ENCODE measurements around the gene SCAMP1. TPM values are rescaled to one million over a fixed set of nuclear protein-coding genes. Genes with fewer than 3 reads are reported as not detected.

Gene SCAMP1
- polyA plus RNA-seq, 1 of the 3 experiments (the other 2 are of a cell fraction): 11.5 TPM

DNA sequence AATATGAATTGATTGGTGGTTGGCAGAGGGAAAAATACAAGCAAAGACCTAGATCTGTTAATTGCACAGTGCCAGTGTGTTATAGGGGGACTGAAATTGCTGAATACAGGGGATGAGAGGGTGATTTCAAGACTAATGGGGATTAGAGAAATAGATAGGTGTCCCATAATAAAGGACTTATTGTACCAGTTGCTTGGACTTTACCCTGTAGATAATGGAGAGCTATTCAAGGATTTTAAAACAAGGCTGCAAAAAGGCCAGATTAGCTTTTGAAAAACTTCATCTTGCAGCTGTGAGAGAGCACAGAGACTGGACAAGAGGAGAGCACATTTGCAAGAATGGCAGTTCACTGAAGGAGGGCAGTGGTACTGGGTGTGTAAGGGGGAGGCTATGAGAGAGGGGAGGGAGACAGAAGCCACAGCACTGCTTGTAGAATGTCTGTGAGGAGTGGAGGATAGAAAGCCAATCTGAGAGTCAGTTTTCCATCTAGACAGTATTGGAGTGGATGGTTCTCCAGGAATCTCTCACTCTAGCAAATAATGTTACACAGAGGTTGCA, 28.8 kb upstream of the SCAMP1 start (continued):
- TF ChIP-seq, protein P1, sequence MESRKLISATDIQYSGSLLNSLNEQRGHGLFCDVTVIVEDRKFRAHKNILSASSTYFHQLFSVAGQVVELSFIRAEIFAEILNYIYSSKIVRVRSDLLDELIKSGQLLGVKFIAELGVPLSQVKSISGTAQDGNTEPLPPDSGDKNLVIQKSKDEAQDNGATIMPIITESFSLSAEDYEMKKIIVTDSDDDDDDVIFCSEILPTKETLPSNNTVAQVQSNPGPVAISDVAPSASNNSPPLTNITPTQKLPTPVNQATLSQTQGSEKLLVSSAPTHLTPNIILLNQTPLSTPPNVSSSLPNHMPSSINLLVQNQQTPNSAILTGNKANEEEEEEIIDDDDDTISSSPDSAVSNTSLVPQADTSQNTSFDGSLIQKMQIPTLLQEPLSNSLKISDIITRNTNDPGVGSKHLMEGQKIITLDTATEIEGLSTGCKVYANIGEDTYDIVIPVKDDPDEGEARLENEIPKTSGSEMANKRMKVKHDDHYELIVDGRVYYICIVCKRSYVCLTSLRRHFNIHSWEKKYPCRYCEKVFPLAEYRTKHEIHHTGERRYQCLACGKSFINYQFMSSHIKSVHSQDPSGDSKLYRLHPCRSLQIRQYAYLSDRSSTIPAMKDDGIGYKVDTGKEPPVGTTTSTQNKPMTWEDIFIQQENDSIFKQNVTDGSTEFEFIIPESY (IDR thresholded peaks at IDR 0.05; ENCODE audit: borderline replicate concordance, low read depth): no peak
- no peak for TF ChIP-seq YY1 (IDR thresholded peaks at IDR 0.05; ENCODE audit: low read depth)
- TF ChIP-seq, protein P2, sequence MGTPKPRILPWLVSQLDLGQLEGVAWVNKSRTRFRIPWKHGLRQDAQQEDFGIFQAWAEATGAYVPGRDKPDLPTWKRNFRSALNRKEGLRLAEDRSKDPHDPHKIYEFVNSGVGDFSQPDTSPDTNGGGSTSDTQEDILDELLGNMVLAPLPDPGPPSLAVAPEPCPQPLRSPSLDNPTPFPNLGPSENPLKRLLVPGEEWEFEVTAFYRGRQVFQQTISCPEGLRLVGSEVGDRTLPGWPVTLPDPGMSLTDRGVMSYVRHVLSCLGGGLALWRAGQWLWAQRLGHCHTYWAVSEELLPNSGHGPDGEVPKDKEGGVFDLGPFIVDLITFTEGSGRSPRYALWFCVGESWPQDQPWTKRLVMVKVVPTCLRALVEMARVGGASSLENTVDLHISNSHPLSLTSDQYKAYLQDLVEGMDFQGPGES (IDR thresholded peaks at IDR 0.05; ENCODE audit: low read depth, low read length): no peak
- TF ChIP-seq, protein P3, sequence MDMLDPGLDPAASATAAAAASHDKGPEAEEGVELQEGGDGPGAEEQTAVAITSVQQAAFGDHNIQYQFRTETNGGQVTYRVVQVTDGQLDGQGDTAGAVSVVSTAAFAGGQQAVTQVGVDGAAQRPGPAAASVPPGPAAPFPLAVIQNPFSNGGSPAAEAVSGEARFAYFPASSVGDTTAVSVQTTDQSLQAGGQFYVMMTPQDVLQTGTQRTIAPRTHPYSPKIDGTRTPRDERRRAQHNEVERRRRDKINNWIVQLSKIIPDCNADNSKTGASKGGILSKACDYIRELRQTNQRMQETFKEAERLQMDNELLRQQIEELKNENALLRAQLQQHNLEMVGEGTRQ (IDR thresholded peaks at IDR 0.05; ENCODE audit: borderline replicate concordance, low read depth, low read length): no peak
- TF ChIP-seq GABPA (IDR thresholded peaks at IDR 0.05; ENCODE audit: low read depth): no peak
- TF ChIP-seq TCF12 (IDR thresholded peaks at IDR 0.05): no peak
- TF ChIP-seq EZH2phosphoT487 (IDR thresholded peaks at IDR 0.05; ENCODE audit: borderline replicate concordance, low read depth): no peak
- TF ChIP-seq, protein P4, sequence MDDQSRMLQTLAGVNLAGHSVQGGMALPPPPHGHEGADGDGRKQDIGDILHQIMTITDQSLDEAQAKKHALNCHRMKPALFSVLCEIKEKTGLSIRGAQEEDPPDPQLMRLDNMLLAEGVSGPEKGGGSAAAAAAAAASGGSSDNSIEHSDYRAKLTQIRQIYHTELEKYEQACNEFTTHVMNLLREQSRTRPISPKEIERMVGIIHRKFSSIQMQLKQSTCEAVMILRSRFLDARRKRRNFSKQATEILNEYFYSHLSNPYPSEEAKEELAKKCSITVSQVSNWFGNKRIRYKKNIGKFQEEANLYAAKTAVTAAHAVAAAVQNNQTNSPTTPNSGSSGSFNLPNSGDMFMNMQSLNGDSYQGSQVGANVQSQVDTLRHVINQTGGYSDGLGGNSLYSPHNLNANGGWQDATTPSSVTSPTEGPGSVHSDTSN (IDR thresholded peaks at IDR 0.05): no peak
- no peak for TF ChIP-seq ELF1 (IDR thresholded peaks at IDR 0.05)
- no peak for TF ChIP-seq FOSL2 (IDR thresholded peaks at IDR 0.05; ENCODE audit: borderline replicate concordance, low read depth)
- no peak for TF ChIP-seq FOXJ3 (CRISPR knock-in tag; IDR thresholded peaks at IDR 0.05)

DNA sequence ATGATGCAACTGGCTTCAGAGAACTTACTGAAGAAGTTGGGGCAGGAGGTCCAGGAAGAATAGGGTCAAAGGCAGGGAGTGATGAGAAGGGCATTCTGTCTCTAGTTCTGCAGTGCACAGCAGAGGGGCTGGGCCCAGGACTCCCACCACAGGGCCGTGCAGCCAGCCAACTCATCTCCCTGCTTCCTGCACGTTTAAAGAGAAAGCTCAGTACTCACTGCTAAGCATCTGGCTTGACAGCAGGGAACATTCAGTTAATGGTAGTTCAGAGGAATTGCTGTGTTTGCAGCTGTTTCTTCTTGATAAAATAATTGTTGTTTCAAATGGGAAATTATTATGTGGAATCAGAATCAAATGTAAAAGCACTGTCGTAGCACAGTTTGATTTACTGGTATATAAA, 25.6 kb upstream of the SCAMP1 start:
- no peaks in the 10 kb centered on the region for H3K79me2 ChIP-seq (ENCODE audit: insufficient read depth)
- 72% methylated on average over 3 of the region's 3 CpGs for WGBS (ENCODE audit: low lambda C conversion rate)
- ChIA-PET CTCF (no interaction called here), POLR2A (no interaction called here)
- H3K4me2 ChIP-seq: no peak overlapping the region; the same call in 1 of the 2 replicates
- H3K9me3 ChIP-seq: 0 out of 2 replicates have a peak, but pooled peaks cover 9% of the 10 kb centered on the region
- no peaks in the 10 kb centered on the region for H3K36me3 ChIP-seq (replicated peaks in 1 of 2; ENCODE audit: control insufficient read depth in 1 of 2, insufficient read depth in 2 of 2, low read length in 1 of 2)
- H3K27me3 ChIP-seq (ENCODE audit: insufficient read depth): no peaks in the 10 kb centered on the region
- peak overlapping the region; percentile 18; the same call in 1 of the 2 replicates for H2AFZ ChIP-seq (ENCODE audit: low read depth)
- no peak for DNase-seq
- H3K4me3 ChIP-seq (ENCODE audit: low read depth in 2 of 2, low read length in 1 of 2): no peak overlapping the region
- no peaks in the 10 kb centered on the region for H3F3A ChIP-seq (replicated peaks; ENCODE audit: insufficient read depth)
- no peak overlapping the region for H3K27ac ChIP-seq (ENCODE audit: low read depth in 2 of 2, low read length in 1 of 2)
- H3K9ac ChIP-seq: no peak overlapping the region
- peaks cover 3 to 4% of the 10 kb centered on the region in 2 experiments; a peak in 3 of 4 replicates for H3K4me1 ChIP-seq (ENCODE audit: control insufficient read depth in 1 of 2, insufficient read depth in 2 of 2, low read depth in 1 of 2, low read length in 1 of 2)
- H3K9me2 ChIP-seq: no peaks in the 10 kb centered on the region
- no peaks in the 10 kb centered on the region for H4K20me1 ChIP-seq (ENCODE audit: insufficient read depth)
- TF ChIP-seq, protein P3 (IDR thresholded peaks at IDR 0.05; ENCODE audit: borderline replicate concordance, low read depth, low read length): no peak
- TF ChIP-seq JUND (IDR thresholded peaks at IDR 0.05): no peak
- no peak for TF ChIP-seq MEF2A (IDR thresholded peaks at IDR 0.05; ENCODE audit: borderline replicate concordance, low read depth)
- TF ChIP-seq, protein P5, sequence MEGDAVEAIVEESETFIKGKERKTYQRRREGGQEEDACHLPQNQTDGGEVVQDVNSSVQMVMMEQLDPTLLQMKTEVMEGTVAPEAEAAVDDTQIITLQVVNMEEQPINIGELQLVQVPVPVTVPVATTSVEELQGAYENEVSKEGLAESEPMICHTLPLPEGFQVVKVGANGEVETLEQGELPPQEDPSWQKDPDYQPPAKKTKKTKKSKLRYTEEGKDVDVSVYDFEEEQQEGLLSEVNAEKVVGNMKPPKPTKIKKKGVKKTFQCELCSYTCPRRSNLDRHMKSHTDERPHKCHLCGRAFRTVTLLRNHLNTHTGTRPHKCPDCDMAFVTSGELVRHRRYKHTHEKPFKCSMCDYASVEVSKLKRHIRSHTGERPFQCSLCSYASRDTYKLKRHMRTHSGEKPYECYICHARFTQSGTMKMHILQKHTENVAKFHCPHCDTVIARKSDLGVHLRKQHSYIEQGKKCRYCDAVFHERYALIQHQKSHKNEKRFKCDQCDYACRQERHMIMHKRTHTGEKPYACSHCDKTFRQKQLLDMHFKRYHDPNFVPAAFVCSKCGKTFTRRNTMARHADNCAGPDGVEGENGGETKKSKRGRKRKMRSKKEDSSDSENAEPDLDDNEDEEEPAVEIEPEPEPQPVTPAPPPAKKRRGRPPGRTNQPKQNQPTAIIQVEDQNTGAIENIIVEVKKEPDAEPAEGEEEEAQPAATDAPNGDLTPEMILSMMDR (IDR thresholded peaks at IDR 0.05): no peak
- no peak for TF ChIP-seq MXI1 (IDR thresholded peaks at IDR 0.05; ENCODE audit: low read depth, low read length)
- TF ChIP-seq ELF1 (IDR thresholded peaks at IDR 0.05): no peak
- TF ChIP-seq YY1 (IDR thresholded peaks at IDR 0.05; ENCODE audit: low read depth): no peak
- TF ChIP-seq EZH2phosphoT487 (IDR thresholded peaks at IDR 0.05; ENCODE audit: borderline replicate concordance, low read depth): no peak
- TF ChIP-seq RFX5 (IDR thresholded peaks at IDR 0.05; ENCODE audit: low read length): no peak
- TF ChIP-seq NRF1 (IDR thresholded peaks at IDR 0.05; ENCODE audit: low read depth, low read length): no peak
- TF ChIP-seq, protein P6, sequence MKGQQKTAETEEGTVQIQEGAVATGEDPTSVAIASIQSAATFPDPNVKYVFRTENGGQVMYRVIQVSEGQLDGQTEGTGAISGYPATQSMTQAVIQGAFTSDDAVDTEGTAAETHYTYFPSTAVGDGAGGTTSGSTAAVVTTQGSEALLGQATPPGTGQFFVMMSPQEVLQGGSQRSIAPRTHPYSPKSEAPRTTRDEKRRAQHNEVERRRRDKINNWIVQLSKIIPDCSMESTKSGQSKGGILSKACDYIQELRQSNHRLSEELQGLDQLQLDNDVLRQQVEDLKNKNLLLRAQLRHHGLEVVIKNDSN (IDR thresholded peaks at IDR 0.05; ENCODE audit: borderline replicate concordance, low read depth): no peak
- no peak for TF ChIP-seq NFIC (IDR thresholded peaks at IDR 0.05; ENCODE audit: borderline replicate concordance)
- TF ChIP-seq GATA2 (CRISPR knock-in tag; IDR thresholded peaks at IDR 0.05): no peak
- TF ChIP-seq CHD2 (IDR thresholded peaks at IDR 0.05; ENCODE audit: low read length, partially characterized antibody): no peak
- TF ChIP-seq, protein P2 (IDR thresholded peaks at IDR 0.05; ENCODE audit: low read depth, low read length): no peak
